Thoracic aorta (tissue), 2 donors: ENCODE results near the gene HEG1. TPM values are rescaled to one million over a fixed set of nuclear protein-coding genes. Genes with fewer than 3 reads are reported as not detected.

Experiments
- ATAC-seq: fragments of 150-250 bp; one replicate; pipeline ENCODE4 v1.8.0; 2017; ENCODE audit warnings: low read depth; ENCODE audit not compliant: insufficient number of reproducible peaks, low FRiP score
- DNase-seq: peaks from one replicate; pipeline ENCODE4 v3.0.0-alpha.2; 2020; ENCODE audit warnings: low spot score
- H3K27ac ChIP-seq, 2 donors: fragments of 200-600 bp; sonication (generic); 1 replicate in 1 of 2; 2 replicates in 1 of 2; pipeline ENCODE4 v1.5.1; 2016; ENCODE audit warnings: mild to moderate bottlenecking in 2 of 2, moderate library complexity in 2 of 2
- H3K27me3 ChIP-seq: fragments of 200-600 bp; sonication (generic); replicated peaks from 2 replicates; pipeline ENCODE4 v1.6.0; 2016; ENCODE audit warnings: mild to moderate bottlenecking; ENCODE audit not compliant: insufficient read depth
- H3K36me3 ChIP-seq: fragments of 200-600 bp; sonication (generic); one replicate; pipeline ENCODE4 v1.5.1; 2016
- H3K4me1 ChIP-seq, 2 donors: fragments of 200-600 bp; sonication (generic); 1 replicate in 1 of 2; 2 replicates in 1 of 2; pipeline versions ENCODE4 v1.5.1 to v1.6.0; 2016; ENCODE audit warnings: low read depth in 2 of 2, mild to moderate bottlenecking in 1 of 2; ENCODE audit not compliant: control insufficient read depth in 1 of 2
- H3K4me3 ChIP-seq: fragments of 200-600 bp; sonication (generic); 2 replicates; pipeline ENCODE4 v1.5.1; 2016; ENCODE audit warnings: mild to moderate bottlenecking
- H3K9me3 ChIP-seq: fragments of 200-600 bp; sonication (generic); 2 replicates; pipeline ENCODE4 v1.5.1; 2016
- CTCF ChIP-seq: fragments of 200-600 bp; sonication (generic); IDR thresholded peaks from one replicate; pipeline ENCODE4 v1.5.1; 2019; ENCODE audit warnings: antibody characterized with exemption
- total RNA-seq, 2 donors: library from RNA; depleted of rRNA; stranded (reverse); fragments of >200 nt; gene quantifications; one replicate each; pipeline versions ENCODE4 v1.1.0 to v1.2.3, GENCODE V29; 2016

Gene HEG1
- total RNA-seq, 2 donors from 2014 or later, result 114 to 168 TPM

DNA sequence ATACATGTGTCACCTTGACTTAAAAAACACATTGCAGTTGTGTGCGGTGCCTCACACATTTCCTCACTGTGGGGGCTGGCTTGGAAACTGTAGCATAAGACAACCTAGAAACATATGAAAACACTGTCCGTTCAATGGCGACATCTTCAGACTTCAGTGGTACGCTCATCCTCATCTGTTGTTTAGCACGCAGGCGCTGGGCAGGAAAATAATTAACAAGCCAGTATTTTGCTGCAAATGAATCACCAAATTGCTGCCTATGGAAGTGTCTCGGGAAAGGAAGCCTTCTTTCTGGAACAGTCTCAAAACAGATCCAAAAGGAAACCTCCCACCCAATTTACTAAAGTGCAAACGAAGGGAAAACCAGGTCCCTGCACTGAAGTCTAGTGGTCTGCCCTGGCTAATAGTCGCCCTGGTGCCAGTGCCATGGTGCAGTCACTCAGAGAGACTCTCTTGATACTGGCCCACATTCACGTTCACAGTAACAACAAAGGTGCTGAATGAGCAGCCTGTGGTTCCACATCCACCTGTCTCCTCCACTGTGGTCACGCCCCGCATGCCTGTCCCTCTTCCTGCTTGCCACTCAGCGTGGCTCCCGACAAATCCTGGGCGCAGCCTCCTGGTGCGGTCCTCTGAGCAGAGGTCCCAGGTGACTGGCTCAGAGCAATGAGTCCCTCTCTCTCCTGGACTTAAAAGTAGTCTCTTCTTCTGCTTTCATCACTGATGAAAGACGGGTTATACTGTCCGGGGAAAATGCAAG is 85.7 kb downstream of the HEG1 start:
- Histone ChIP-seq H3K9me3 (no peaks in the 10 kb centered on the region), H3K27ac (no peak overlapping the region), H3K4me3 (no peak overlapping the region), H3K27me3 (no peaks in the 10 kb centered on the region), H3K4me1 (peaks cover 0 to 3% of the 10 kb centered on the region in 2 donors), H3K36me3 (peaks cover 23% of the 10 kb centered on the region)
- ATAC-seq (no peak), DNase-seq (no peak)
- TF ChIP-seq CTCF, result no peak

DNA sequence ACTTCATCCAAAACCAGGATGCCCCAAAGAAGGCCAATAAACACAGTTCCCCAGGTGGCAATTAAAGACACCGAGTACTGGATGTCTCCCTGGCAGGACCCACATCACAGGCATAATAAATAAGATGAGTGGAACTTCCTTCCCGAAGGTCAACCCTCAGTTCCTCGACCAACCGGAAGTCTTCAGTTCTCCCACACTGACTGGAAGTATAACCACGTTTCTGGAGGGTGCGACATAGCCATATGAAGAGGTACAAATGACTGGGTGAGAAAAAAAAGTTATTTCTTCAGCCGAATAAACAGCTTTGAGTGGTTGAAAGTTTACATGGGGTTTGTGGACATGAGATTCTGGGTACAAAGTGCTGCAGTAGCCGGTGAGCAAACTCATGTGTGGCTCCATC is 86.6 kb downstream of the HEG1 start:
- ATAC-seq (no peak), DNase-seq (no peak)
- H3K4me3 ChIP-seq, result no peak overlapping the region
- no peaks in the 10 kb centered on the region for H3K9me3 ChIP-seq
- no peaks in the 10 kb centered on the region for H3K27me3 ChIP-seq
- H3K36me3 ChIP-seq, result peaks cover 23% of the 10 kb centered on the region
- H3K4me1 ChIP-seq, result peaks cover 0 to 3% of the 10 kb centered on the region in 2 donors
- TF ChIP-seq CTCF, result no peak
- H3K27ac ChIP-seq, result no peak overlapping the region

DNA sequence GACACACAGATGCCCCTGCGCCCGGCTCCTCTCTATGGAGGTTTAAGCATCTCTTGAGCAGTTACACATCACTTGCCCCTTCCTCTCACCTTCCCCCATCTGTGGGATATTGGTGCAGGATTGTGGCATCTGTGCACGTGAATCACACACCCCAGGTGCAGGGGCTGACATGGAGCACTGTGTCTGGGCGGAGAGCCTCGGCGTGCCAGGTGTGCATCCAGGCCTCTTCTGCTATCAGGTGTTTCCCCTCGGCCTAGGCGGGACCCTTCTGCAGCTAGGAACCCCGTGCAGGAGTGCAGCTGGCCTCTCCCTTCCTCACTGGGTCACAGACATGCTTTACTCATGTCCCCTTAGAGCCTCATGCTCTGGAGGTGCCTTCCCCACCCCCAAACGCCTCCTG is 87.8 kb downstream of the HEG1 start:
- Histone ChIP-seq H3K4me1 (peaks cover 0 to 3% of the 10 kb centered on the region in 2 donors), H3K9me3 (no peaks in the 10 kb centered on the region), H3K27ac (no peak overlapping the region), H3K4me3 (no peak overlapping the region), H3K36me3 (peaks cover 23% of the 10 kb centered on the region), H3K27me3 (no peaks in the 10 kb centered on the region)
- ATAC-seq (no peak), DNase-seq (no peak)
- no peak for TF ChIP-seq CTCF

GRCh38 chr3:124966521-124967445 is 89.0 kb downstream of the HEG1 start:
- peaks cover 14% of the 10 kb centered on the region for H3K36me3 ChIP-seq
- no peaks in the 10 kb centered on the region for H3K27me3 ChIP-seq
- H3K4me1 ChIP-seq, result peaks cover 0 to 3% of the 10 kb centered on the region in 2 donors
- no peaks in the 10 kb centered on the region for H3K9me3 ChIP-seq
- TF ChIP-seq CTCF, result no peak
- H3K4me3 ChIP-seq, result no peak overlapping the region
- no peak overlapping the region for H3K27ac ChIP-seq
- ATAC-seq (peak; percentile 38), DNase-seq (no peak)

DNA sequence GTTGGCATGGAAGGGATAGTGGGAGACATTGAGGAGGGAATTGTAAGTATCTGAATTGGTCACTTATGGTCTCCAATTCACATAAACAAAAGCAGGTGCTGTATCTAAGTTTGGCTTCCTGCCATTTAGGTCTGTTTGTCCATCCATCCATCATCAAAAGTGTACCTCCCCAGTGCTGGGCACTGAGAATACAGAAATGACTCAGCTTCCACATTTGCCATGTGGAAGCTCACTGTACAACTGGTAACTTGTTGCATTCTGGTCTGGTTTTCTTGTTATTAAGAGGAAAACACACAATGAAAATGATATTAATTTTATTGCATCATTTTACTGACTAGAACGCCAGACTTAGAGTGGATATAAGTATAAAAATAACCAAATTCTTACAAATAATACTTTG is 90.4 kb downstream of the HEG1 start:
- Histone ChIP-seq H3K9me3 (no peaks in the 10 kb centered on the region), H3K27me3 (no peaks in the 10 kb centered on the region), H3K4me1 (peaks cover 0 to 3% of the 10 kb centered on the region in 2 donors), H3K36me3 (peaks cover 9% of the 10 kb centered on the region), H3K4me3 (no peak overlapping the region), H3K27ac (no peak overlapping the region)
- ATAC-seq (no peak), DNase-seq (no peak)
- TF ChIP-seq CTCF, result no peak
